Karpas-422 (cell line): Measurements from ENCODE around the gene ELMO3. TPM values are rescaled to one million over a fixed set of nuclear protein-coding genes. Genes with fewer than 3 reads are reported as not detected.

ENCODE experiments used
- DNase-seq: peaks from one replicate; pipeline ENCODE4 v3.0.0-alpha.2; 2015
- H2AFZ ChIP-seq: fragments of 200-600 bp; sonication (generic); 2 replicates; pipeline ENCODE4 v1.6.1; 2014; ENCODE audit warnings: antibody characterized with exemption, low read length, mixed read lengths
- H3K27ac ChIP-seq: fragments of 200-600 bp; sonication (generic); 2 replicates; pipeline ENCODE4 v1.5.1; 2014; ENCODE audit warnings: mild to moderate bottlenecking, low read length, moderate library complexity
- H3K27me3 ChIP-seq: fragments of 200-600 bp; sonication (generic); 2 replicates; pipeline ENCODE4 v1.6.1; 2014; ENCODE audit warnings: low read length, mixed read lengths
- H3K36me3 ChIP-seq: fragments of 200-600 bp; sonication (generic); 2 replicates; pipeline ENCODE4 v1.6.1; 2014; ENCODE audit warnings: low read length, mixed read lengths; ENCODE audit not compliant: insufficient read depth
- H3K4me1 ChIP-seq: fragments of 200-600 bp; sonication (generic); 2 replicates; pipeline ENCODE4 v1.6.1; 2014; ENCODE audit warnings: mild to moderate bottlenecking, low read length, mixed read lengths
- H3K4me2 ChIP-seq: fragments of 200-600 bp; sonication (generic); 2 replicates; pipeline ENCODE4 v1.6.1; 2014; ENCODE audit warnings: low read length, low read depth, mild to moderate bottlenecking; ENCODE audit not compliant: poor library complexity, severe bottlenecking
- H3K4me3 ChIP-seq: fragments of 200-600 bp; sonication (generic); 2 replicates; pipeline ENCODE4 v1.5.1; 2014; ENCODE audit warnings: mild to moderate bottlenecking, antibody characterized with exemption, low read length, mixed read lengths
- H3K79me2 ChIP-seq: fragments of 200-600 bp; sonication (generic); 2 replicates; pipeline ENCODE4 v1.6.1; 2014; ENCODE audit warnings: mild to moderate bottlenecking, low read length, mixed read lengths
- H3K9ac ChIP-seq: fragments of 200-600 bp; sonication (generic); 2 replicates; pipeline ENCODE4 v1.6.0; 2014; ENCODE audit warnings: low read length
- H3K9me2 ChIP-seq: fragments of 200-600 bp; sonication (generic), shearing (Covaris generic); replicated peaks from 2 replicates; pipeline ENCODE4 v1.6.0; 2014; ENCODE audit warnings: mild to moderate bottlenecking, low read length, moderate library complexity; ENCODE audit not compliant: insufficient read depth
- H3K9me3 ChIP-seq: fragments of 300-700, 200-600 bp; sonication (generic); 2 replicates; pipeline ENCODE4 v1.6.1; 2014; ENCODE audit warnings: low read length, mixed read lengths
- H4K20me1 ChIP-seq: fragments of 200-600 bp; sonication (generic); 2 replicates; pipeline ENCODE4 v1.6.1; 2014; ENCODE audit warnings: mild to moderate bottlenecking, antibody characterized with exemption, low read length, low read depth; ENCODE audit not compliant: insufficient read depth
- total RNA-seq: library from RNA; depleted of rRNA; stranded (reverse); fragments of >200 nt; shearing (Covaris generic); gene quantifications from 2 replicates; pipeline ENCODE4 v1.2.3, GENCODE V29; 2014; ENCODE audit warnings: low replicate concordance; rRNA removed

Gene ELMO3, protein sequence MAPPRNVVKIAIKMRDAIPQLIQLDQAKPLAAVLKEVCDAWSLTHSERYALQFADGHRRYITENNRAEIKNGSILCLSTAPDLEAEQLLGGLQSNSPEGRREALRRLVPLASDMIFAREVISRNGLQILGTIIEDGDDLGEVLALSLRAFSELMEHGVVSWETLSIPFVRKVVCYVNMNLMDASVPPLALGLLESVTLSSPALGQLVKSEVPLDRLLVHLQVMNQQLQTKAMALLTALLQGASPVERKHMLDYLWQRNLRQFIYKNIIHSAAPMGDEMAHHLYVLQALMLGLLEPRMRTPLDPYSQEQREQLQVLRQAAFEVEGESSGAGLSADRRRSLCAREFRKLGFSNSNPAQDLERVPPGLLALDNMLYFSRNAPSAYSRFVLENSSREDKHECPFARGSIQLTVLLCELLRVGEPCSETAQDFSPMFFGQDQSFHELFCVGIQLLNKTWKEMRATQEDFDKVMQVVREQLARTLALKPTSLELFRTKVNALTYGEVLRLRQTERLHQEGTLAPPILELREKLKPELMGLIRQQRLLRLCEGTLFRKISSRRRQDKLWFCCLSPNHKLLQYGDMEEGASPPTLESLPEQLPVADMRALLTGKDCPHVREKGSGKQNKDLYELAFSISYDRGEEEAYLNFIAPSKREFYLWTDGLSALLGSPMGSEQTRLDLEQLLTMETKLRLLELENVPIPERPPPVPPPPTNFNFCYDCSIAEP
- total RNA-seq, result 0.82 and 5.6 TPM in 2 replicates

GRCh38 chr16:67199011-67199807 lies at the start of gene ELMO3:
ELMO3 (plus strand) TSS chr16:67199131; CDS start chr16:67199327, 196 bp downstream.
- Histone ChIP-seq H4K20me1 (peaks cover 13% of the 10 kb centered on the region), H3K4me2 (no peak within 1 kb of the TSS), H3K79me2 (peaks cover 4% of the 10 kb centered on the region)

GRCh38 chr16:67149276-67150046 lies 49.5 kb upstream of the ELMO3 start:
- H4K20me1 ChIP-seq, result peaks cover 6% of the 10 kb centered on the region; the same call in 1 of the 2 replicates
- H3K4me3 ChIP-seq, result no peak overlapping the region
- H3K36me3 ChIP-seq, result no peaks in the 10 kb centered on the region; the same call in 1 of the 2 replicates
- no peaks in the 10 kb centered on the region for H3K9me2 ChIP-seq
- no peak for DNase-seq
- no peak overlapping the region for H3K9ac ChIP-seq
- H3K4me1 ChIP-seq, result no peaks in the 10 kb centered on the region
- H3K27me3 ChIP-seq, result no peaks in the 10 kb centered on the region
- no peak overlapping the region for H3K4me2 ChIP-seq
- H2AFZ ChIP-seq, result no peak overlapping the region
- H3K79me2 ChIP-seq, result no peaks in the 10 kb centered on the region
- H3K9me3 ChIP-seq, result no peaks in the 10 kb centered on the region
- no peak overlapping the region for H3K27ac ChIP-seq

More at GRCh38 chr16:67199011-67199807, at the start of gene ELMO3:
- peaks cover 8% of the 10 kb centered on the region; the same call in 1 of the 2 replicates for H3K36me3 ChIP-seq
- no peaks in the 10 kb centered on the region for H3K9me3 ChIP-seq
- H3K4me1 ChIP-seq, result peaks cover under 1% of the 10 kb centered on the region; the same call in 1 of the 2 replicates
- no peak within 1 kb of the TSS for H3K9ac ChIP-seq
- no peak for DNase-seq
- H3K4me3 ChIP-seq, result no peak within 1 kb of the TSS
- no peaks in the 10 kb centered on the region for H3K9me2 ChIP-seq
- H3K27me3 ChIP-seq, result no peaks in the 10 kb centered on the region
- no peak within 1 kb of the TSS for H2AFZ ChIP-seq
- H3K27ac ChIP-seq, result no peak within 1 kb of the TSS

DNA sequence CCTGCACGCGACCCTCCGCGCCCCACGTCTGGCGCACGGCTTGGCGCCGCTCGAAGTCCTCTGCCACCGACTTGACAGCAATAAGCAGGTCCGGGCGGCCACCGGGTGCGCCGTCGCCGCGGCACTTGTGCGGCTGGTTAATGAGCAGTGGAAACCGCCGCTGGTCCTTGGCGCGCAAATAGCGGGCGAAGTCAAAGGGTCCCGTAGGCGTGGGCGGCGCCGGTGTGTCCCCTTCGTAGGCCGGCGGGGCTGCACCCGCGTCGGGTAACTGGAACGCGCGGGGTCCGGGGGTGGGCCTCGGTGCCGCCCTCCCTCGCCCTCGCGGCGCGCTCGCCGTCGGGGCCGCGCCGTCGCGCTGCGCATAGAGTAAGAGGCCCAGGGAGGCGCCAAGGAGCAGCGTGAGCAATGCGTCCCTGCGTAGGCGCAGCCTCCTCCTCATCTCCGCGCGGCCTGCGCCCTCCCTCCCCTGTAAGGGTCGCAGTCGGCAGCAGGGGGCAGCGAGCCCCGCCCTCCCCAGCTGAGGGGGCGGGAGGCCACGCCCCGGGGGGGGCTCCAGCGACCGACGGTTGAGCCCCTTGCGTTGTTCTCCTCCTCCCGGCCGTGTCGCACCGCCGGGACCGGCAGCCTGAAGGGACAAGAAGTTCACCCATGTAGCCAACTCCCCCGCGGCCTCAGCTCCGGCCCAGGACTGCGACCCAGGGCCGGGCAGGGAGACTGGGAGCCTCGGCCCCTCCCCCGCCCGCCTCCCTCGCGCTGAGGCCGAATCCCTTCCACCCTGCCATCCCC lies 48.7 kb upstream of the ELMO3 start:
- DNase-seq, result no peak
- Histone ChIP-seq H3K4me3 (no peak overlapping the region), H3K9ac (no peak overlapping the region), H2AFZ (no peak overlapping the region), H3K4me1 (peaks cover 3% of the 10 kb centered on the region), H4K20me1 (peaks cover 13% of the 10 kb centered on the region; the same call in 1 of the 2 replicates), H3K9me3 (no peaks in the 10 kb centered on the region), H3K4me2 (no peak overlapping the region), H3K36me3 (no peaks in the 10 kb centered on the region; the same call in 1 of the 2 replicates), H3K27ac (no peak overlapping the region), H3K9me2 (no peaks in the 10 kb centered on the region), H3K27me3 (no peaks in the 10 kb centered on the region), H3K79me2 (no peaks in the 10 kb centered on the region)

DNA sequence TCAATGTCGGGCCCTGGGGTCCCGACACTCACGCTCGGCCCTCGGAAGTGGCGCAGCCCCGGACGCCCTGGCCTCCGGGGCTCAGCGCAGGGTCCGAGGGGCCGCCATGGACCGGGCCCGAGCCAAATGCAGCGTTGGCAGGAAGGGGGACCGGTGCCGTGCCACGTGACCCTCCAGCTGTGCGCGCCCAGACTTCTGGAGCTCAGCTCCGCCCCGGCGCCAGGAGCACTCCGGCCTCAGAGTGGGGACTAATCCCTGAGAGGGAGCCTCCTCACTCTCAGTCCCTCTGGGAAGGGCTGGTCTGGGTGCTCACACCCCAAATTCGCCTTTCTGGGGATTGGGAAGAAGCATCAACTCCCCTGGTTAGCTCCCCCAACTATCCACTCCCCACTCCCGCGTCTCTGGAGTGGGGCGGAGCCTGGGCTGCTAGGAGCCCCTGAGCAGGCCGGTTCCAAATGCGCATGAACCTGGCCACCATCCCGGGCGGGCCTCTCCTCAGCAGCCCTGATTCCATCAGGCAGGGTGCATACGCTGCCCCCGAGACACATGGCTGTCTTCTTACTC lies 48.0 kb upstream of the ELMO3 start, which contains the start of gene B3GNT9:
Gene B3GNT9, minus strand, starts transcription at position 166 of the 564 bp plus-strand sequence. CDS start 513 bp downstream, outside the sequence.
- no peaks in the 10 kb centered on the region for H3K9me3 ChIP-seq
- H3K79me2 ChIP-seq, result no peaks in the 10 kb centered on the region
- H3K4me2 ChIP-seq, result no peak within 1 kb of the TSS
- H3K9ac ChIP-seq, result no peak within 1 kb of the TSS
- no peak for DNase-seq
- H3K4me3 ChIP-seq, result no peak within 1 kb of the TSS
- H3K4me1 ChIP-seq, result peaks cover 7% of the 10 kb centered on the region
- no peak within 1 kb of the TSS for H2AFZ ChIP-seq
- H4K20me1 ChIP-seq, result peaks cover 19% of the 10 kb centered on the region; the same call in 1 of the 2 replicates
- H3K9me2 ChIP-seq, result no peaks in the 10 kb centered on the region
- no peaks in the 10 kb centered on the region; the same call in 1 of the 2 replicates for H3K36me3 ChIP-seq
- H3K27me3 ChIP-seq, result no peaks in the 10 kb centered on the region
- no peak within 1 kb of the TSS for H3K27ac ChIP-seq

GRCh38 chr16:67151431-67152097 lies 47.4 kb upstream of the ELMO3 start:
- Histone ChIP-seq H3K9me3 (no peaks in the 10 kb centered on the region), H2AFZ (no peak overlapping the region), H4K20me1 (peaks cover 24% of the 10 kb centered on the region; the same call in 1 of the 2 replicates), H3K9ac (no peak overlapping the region), H3K79me2 (no peaks in the 10 kb centered on the region), H3K27ac (no peak overlapping the region), H3K4me1 (peaks cover 7% of the 10 kb centered on the region), H3K9me2 (no peaks in the 10 kb centered on the region), H3K4me2 (no peak overlapping the region), H3K36me3 (no peaks in the 10 kb centered on the region; the same call in 1 of the 2 replicates), H3K4me3 (no peak overlapping the region), H3K27me3 (no peaks in the 10 kb centered on the region)
- DNase-seq, result no peak

DNA sequence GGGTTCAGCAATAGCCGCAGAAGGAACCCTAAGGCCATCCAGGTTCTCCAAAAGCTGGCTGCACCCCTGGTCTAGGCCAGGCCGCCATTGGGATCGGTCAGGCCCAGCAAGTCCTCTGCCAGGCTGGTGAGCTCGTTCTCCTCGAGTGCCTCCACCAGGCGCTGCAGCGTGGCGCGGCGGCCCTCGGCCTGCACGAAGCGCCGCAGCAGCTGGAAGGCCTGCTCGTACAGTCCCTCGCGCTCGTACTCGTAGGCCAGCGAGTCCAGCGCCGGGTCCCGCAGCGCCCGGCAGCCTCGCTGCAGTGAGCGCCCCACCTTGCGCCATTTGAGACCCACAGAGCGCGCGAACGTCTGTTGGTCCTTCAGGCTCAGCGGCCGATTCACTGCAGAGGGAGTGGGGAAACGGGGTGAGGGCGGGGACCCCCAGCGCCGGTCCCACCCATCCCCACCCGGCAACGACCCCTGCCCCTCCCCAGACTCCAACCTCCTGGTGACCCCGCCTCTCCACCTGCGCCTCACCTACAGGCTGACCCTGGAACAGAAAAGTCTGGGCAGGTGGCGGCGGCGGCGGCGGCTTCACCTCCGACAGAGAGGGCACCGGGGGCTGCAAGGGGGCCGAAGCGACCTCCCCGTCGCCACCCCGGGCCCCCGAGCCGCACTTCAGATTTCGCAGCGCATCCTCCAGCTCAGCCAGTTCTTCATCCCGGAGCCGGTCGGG lies 44.2 kb upstream of the ELMO3 start:
- H3K36me3 ChIP-seq, result no peaks in the 10 kb centered on the region
- H3K79me2 ChIP-seq, result no peaks in the 10 kb centered on the region
- H3K27ac ChIP-seq, result no peak overlapping the region
- no peak overlapping the region for H3K4me2 ChIP-seq
- no peak overlapping the region for H3K9ac ChIP-seq
- no peak overlapping the region for H2AFZ ChIP-seq
- no peaks in the 10 kb centered on the region for H3K9me2 ChIP-seq
- H3K27me3 ChIP-seq, result no peaks in the 10 kb centered on the region
- no peaks in the 10 kb centered on the region for H3K9me3 ChIP-seq
- peaks cover 20% of the 10 kb centered on the region for H3K4me1 ChIP-seq
- H3K4me3 ChIP-seq, result no peak overlapping the region
- H4K20me1 ChIP-seq, result peaks cover 32% of the 10 kb centered on the region; the same call in 1 of the 2 replicates
- DNase-seq, result no peak
